RWPE2 (cell line): ENCODE measurements around the gene GID4.

ENCODE experiments used
- ATAC-seq: fragments of 200-7000 bp; cut with Tn5 transposase; 3 replicates; pipeline ENCODE4 v1.9.1; 2021; ENCODE audit warnings: low read depth
- DNase-seq: peaks from one replicate; pipeline ENCODE4 v3.0.0-alpha.2; 2020; ENCODE audit warnings: low spot score
- H3K27ac ChIP-seq: fragments of 450-650 bp; 2 replicates; pipeline ENCODE4 v1.5.1; 2017; ENCODE audit warnings: mild to moderate bottlenecking; ENCODE audit not compliant: poor library complexity, severe bottlenecking
- H3K27me3 ChIP-seq: fragments of 250-450 bp; sonication (Bioruptor Pico); 2 replicates; pipeline ENCODE4 v1.5.1; 2021; ENCODE audit warnings: mild to moderate bottlenecking, moderate library complexity; ENCODE audit not compliant: insufficient read depth, poor library complexity, severe bottlenecking
- H3K36me3 ChIP-seq: fragments of 250-450 bp; sonication (Bioruptor Pico); 2 replicates; pipeline ENCODE4 v1.5.1; 2020; ENCODE audit warnings: low read depth, mild to moderate bottlenecking, moderate library complexity
- H3K4me1 ChIP-seq: fragments of 250-450 bp; sonication (Bioruptor Pico); 2 replicates; pipeline ENCODE4 v1.5.1; 2021; ENCODE audit warnings: mild to moderate bottlenecking, moderate library complexity; ENCODE audit not compliant: insufficient read depth, poor library complexity, severe bottlenecking
- H3K4me3 ChIP-seq: fragments of 250-450 bp; sonication (Bioruptor Pico); 2 replicates; pipeline ENCODE4 v1.5.1; 2021; ENCODE audit warnings: mild to moderate bottlenecking, moderate library complexity; ENCODE audit not compliant: severe bottlenecking
- H3K9me3 ChIP-seq: fragments of 250-450 bp; sonication (Bioruptor Pico); 2 replicates; pipeline ENCODE4 v1.5.1; 2021; ENCODE audit warnings: mild to moderate bottlenecking, moderate library complexity; ENCODE audit not compliant: severe bottlenecking
- TF ChIP-seq, protein P1 (sequence below): fragments of 450-650 bp; IDR thresholded peaks from one replicate; pipeline ENCODE4 v1.5.1; 2017; ENCODE audit warnings: mild to moderate bottlenecking, moderate library complexity; ENCODE audit not compliant: poor library complexity, severe bottlenecking

Gene GID4

GRCh38 chr17:18087610-18088491 lies 48.6 kb downstream of the GID4 start, which contains the start of gene DRG2:
DRG2 (plus strand) TSS chr17:18087948; CDS start chr17:18088024, 76 bp downstream.
- DNase-seq: peak; percentile 86
- ATAC-seq: peak; percentile 96
- Histone ChIP-seq H3K4me1 (peaks cover 3% of the 10 kb centered on the region), H3K9me3 (no peaks in the 10 kb centered on the region), H3K27me3 (no peaks in the 10 kb centered on the region), H3K27ac (peak within 1 kb of the TSS; percentile 18), H3K36me3 (peaks cover 9% of the 10 kb centered on the region; the same call in 1 of the 2 replicates), H3K4me3 (peak within 1 kb of the TSS; percentile 73)
- TF ChIP-seq, protein P1, sequence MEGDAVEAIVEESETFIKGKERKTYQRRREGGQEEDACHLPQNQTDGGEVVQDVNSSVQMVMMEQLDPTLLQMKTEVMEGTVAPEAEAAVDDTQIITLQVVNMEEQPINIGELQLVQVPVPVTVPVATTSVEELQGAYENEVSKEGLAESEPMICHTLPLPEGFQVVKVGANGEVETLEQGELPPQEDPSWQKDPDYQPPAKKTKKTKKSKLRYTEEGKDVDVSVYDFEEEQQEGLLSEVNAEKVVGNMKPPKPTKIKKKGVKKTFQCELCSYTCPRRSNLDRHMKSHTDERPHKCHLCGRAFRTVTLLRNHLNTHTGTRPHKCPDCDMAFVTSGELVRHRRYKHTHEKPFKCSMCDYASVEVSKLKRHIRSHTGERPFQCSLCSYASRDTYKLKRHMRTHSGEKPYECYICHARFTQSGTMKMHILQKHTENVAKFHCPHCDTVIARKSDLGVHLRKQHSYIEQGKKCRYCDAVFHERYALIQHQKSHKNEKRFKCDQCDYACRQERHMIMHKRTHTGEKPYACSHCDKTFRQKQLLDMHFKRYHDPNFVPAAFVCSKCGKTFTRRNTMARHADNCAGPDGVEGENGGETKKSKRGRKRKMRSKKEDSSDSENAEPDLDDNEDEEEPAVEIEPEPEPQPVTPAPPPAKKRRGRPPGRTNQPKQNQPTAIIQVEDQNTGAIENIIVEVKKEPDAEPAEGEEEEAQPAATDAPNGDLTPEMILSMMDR: no peak

DNA sequence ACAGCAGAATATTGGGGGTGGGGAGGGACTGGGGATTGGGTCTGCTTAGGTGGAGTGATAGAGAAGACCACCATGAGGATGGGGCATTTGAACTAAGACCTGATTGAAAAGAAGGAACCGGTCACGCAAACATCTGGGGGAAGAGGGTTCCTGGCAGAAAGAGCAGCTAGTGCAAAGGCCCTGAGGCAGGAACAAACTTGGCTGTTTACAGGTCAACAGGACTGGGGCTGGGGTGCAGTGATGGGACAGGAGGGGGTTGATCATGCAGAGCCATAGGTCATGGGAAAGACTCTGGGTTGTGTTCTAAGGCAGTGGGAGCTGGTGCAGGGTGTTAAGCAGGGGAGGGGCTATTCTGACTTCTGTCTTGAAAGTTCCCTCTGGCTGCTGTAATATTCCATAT lies 50.4 kb downstream of the GID4 start:
- TF ChIP-seq, protein P1: no peak

DNA sequence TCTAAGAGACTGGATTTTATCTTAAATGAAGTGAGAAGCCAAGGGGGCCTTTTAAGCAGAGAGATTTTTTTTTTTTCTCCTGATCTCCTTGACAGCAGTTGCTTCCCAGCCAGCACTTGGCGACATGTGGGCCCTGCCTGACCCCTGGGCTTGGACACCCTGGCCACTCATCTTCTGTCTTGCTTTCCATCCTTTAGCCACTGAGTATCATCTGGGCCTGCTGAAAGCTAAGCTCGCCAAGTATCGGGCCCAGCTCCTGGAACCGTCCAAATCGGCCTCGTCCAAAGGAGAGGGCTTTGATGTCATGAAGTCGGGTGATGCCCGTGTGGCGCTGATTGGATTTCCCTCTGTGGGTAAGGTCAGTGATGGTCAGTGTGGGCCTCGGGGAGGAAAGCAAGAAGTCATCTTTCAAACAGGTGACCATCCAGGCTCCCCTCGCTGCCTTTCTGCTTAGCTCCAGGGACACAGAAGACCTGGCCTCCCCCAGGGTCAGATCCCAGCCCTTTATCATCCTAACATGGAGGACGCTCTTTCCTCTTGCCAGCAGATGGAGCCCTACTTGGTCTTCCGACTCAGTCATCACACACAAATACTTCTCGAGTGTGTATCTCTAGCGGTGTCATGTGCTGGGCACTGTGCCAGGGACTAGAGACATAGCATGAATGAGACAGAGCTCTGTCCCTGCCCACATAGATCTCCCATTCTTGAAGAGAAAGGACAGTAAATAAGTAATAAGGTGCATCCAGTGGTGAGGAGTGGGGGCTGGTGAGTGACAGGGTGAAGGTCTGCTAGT lies 54.6 kb downstream of the GID4 start:
- Histone ChIP-seq H3K27me3 (no peaks in the 10 kb centered on the region), H3K36me3 (peaks cover 28% of the 10 kb centered on the region), H3K4me3 (no peak overlapping the region), H3K27ac (no peak overlapping the region), H3K9me3 (no peaks in the 10 kb centered on the region), H3K4me1 (no peaks in the 10 kb centered on the region)
- TF ChIP-seq, protein P1: peak; percentile 55
- ATAC-seq: peak; percentile 54; the same call in 2 of the 3 replicates
- DNase-seq: no peak

More for the DNA sequence above, 50.4 kb downstream of the GID4 start:
- H3K36me3 ChIP-seq: peaks cover 19% of the 10 kb centered on the region
- H3K4me3 ChIP-seq: no peak overlapping the region
- no peak for ATAC-seq
- no peak for DNase-seq
- H3K9me3 ChIP-seq: no peaks in the 10 kb centered on the region
- no peak overlapping the region for H3K27ac ChIP-seq
- H3K4me1 ChIP-seq: peaks cover 3% of the 10 kb centered on the region
- H3K27me3 ChIP-seq: no peaks in the 10 kb centered on the region

DNA sequence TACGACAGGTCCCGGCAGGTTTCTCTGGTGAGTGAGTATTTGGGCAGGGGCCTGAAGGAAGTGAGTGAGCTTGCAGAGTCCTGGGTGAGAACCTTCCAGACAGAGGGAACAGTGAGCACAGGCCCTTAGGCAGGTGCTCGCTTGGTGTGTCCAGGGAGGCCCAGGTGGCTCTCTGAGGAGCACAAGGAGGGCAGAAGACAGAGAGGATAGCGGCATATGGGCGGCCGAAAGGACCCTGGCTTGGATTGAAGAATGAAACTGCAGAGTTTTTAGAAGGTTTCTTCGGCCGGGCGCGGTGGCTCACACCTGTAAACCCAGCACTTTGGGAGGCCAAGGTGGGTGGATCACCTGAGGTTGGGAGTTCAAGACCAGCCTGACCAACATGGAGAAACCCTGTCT lies 55.2 kb downstream of the GID4 start:
- H3K9me3 ChIP-seq: no peaks in the 10 kb centered on the region
- no peaks in the 10 kb centered on the region for H3K27me3 ChIP-seq
- TF ChIP-seq, protein P1: no peak
- ATAC-seq (peak; percentile 22; the same call in 1 of the 3 replicates), DNase-seq (peak; percentile 54)
- no peaks in the 10 kb centered on the region for H3K4me1 ChIP-seq
- no peak overlapping the region for H3K27ac ChIP-seq
- no peak overlapping the region for H3K4me3 ChIP-seq
- peaks cover 33% of the 10 kb centered on the region for H3K36me3 ChIP-seq
